HepG2 (cell line): ENCODE measurements around the gene PRM3. TPM values are rescaled to one million over a fixed set of nuclear protein-coding genes. Genes with fewer than 3 reads are reported as not detected.

Source experiments
- ATAC-seq: fragments of 200-7000 bp; cut with Tn5 transposase; 3 replicates; pipeline ENCODE4 v1.9.1; 2020; ENCODE audit warnings: mild to moderate bottlenecking, moderate library complexity
- BruUV-seq: library from RNA; stranded (reverse); fragments of 400-500 nt; replicated peaks from 2 replicates; lab custom pipeline; 2021; lab: Mats Ljungman, UMichigan
- CTCF ChIA-PET: fragments of 300-600 bp; formaldehyde crosslinking; extraction: SDS; loops from one replicate; lab custom pipeline; 2021; ENCODE audit warnings: low total read pairs, inconsistent platforms, low intra/inter-chr PET ratio; lab: Yijun Ruan, JAX
- POLR2A ChIA-PET: fragments of 350-600 bp; sonication (Branson Sonifier 250); formaldehyde crosslinking; loops from one replicate; lab custom pipeline; 2020; ENCODE audit warnings: antibody characterized with exemption, inconsistent platforms; lab: Yijun Ruan, JAX
- DNase-seq: peaks from one replicate; pipeline ENCODE4 v3.0.0-alpha.2; 2015; ENCODE audit warnings: low spot score
- FAIRE-seq: peaks from 3 replicates; lab custom pipeline; 2011; peaks lifted over from hg19 to GRCh38; lab: Jason Lieb, UNC
- H2AFZ ChIP-seq: one replicate; pipeline ENCODE4 v1.6.1; 2011; ENCODE audit warnings: low read length, inconsistent platforms
- H3K27ac ChIP-seq: fragments of 300-600 bp; 3 replicates; pipeline ENCODE4 v1.8.0; 2011; ENCODE audit warnings: mixed run types, mild to moderate bottlenecking, mixed read lengths, low read length, inconsistent platforms; ENCODE audit not compliant: insufficient read depth; ENCODE audit errors: extremely low read length
- H3K27me3 ChIP-seq, 2 experiments: fragments of 200-600 bp in 1 of 2; 2 replicates in 1 of 2; 3 replicates in 1 of 2; pipeline versions ENCODE4 v1.6.0 to v1.8.0; 2011; ENCODE audit warnings: low read length in 2 of 2, mild to moderate bottlenecking in 2 of 2, moderate library complexity in 2 of 2, inconsistent platforms in 1 of 2; ENCODE audit not compliant: insufficient read depth in 2 of 2, control insufficient read depth in 1 of 2
- H3K36me3 ChIP-seq, 2 experiments: fragments of 200-600 bp in 1 of 2; replicated peaks in 1 of 2; 2 replicates in 1 of 2; 3 replicates in 1 of 2; pipeline versions ENCODE4 v1.5.1 to v1.8.0; 2011; ENCODE audit warnings: low read length in 2 of 2, inconsistent platforms in 1 of 2; ENCODE audit not compliant: insufficient read depth in 2 of 2, control insufficient read depth in 1 of 2
- H3K4me1 ChIP-seq: 2 replicates; pipeline ENCODE4 v1.5.1; 2012; ENCODE audit warnings: low read length, inconsistent platforms; ENCODE audit not compliant: insufficient read depth
- H3K4me2 ChIP-seq: 2 replicates; pipeline ENCODE4 v1.6.0; 2011; ENCODE audit warnings: low read depth, low read length, inconsistent platforms
- H3K4me3 ChIP-seq, 3 experiments: fragments of 200-600 bp in 1 of 3; sonication (generic), shearing (Covaris generic) in 1 of 3; replicated peaks in 1 of 3; 2 replicates each; pipeline ENCODE4 v1.5.1; 2011 to 2016; ENCODE audit warnings: low read length in 3 of 3, inconsistent platforms in 2 of 3, low read depth in 2 of 3, mild to moderate bottlenecking in 2 of 3, control low read depth in 1 of 3, mixed read lengths in 1 of 3; ENCODE audit not compliant: insufficient read depth in 1 of 3
- H3K79me2 ChIP-seq: one replicate; pipeline ENCODE4 v1.6.1; 2011; ENCODE audit warnings: low read length, inconsistent platforms; ENCODE audit not compliant: insufficient read depth
- H3K9ac ChIP-seq: 2 replicates; pipeline ENCODE4 v1.6.0; 2011; ENCODE audit warnings: mild to moderate bottlenecking, low read depth, low read length, inconsistent platforms; ENCODE audit not compliant: insufficient read depth
- H3K9me3 ChIP-seq: 2 replicates; pipeline ENCODE4 v1.5.1; 2012; ENCODE audit warnings: mild to moderate bottlenecking, low read length
- H4K20me1 ChIP-seq: 2 replicates; pipeline ENCODE4 v1.6.0; 2011; ENCODE audit warnings: inconsistent platforms, mild to moderate bottlenecking, low read length, moderate library complexity; ENCODE audit not compliant: insufficient read depth
- CCAR2 ChIP-seq: fragments of 200-400 bp; formaldehyde crosslinking; optimal IDR thresholded peaks from 2 replicates; pipeline ENCODE3; 2018; ENCODE audit warnings: low read depth, mild to moderate bottlenecking, low read length, moderate library complexity
- EEA1 ChIP-seq: sonication (generic); formaldehyde crosslinking; IDR thresholded peaks from 2 replicates; pipeline ENCODE4 v1.5.1; 2020; ENCODE audit warnings: mild to moderate bottlenecking, missing genetic modification reagents, borderline replicate concordance
- THAP11 ChIP-seq: IDR thresholded peaks from 2 replicates; pipeline ENCODE4 v1.6.1; 2016; ENCODE audit warnings: missing biosample characterization, missing genetic modification reagents
- ZSCAN9 ChIP-seq: IDR thresholded peaks from 2 replicates; pipeline ENCODE4 v1.6.1; 2016; ENCODE audit warnings: borderline replicate concordance
- WGBS: methylation state at CpG from one replicate; pipeline ENCODE4 v1.1.6; 2017; ENCODE audit warnings: low lambda C conversion rate; 5-methylcytosine and 5-hydroxymethylcytosine counted together
- in situ Hi-C: cut with HindIII; loops from 2 replicates; pipeline ENCODE4 v1.10.0; 2017; ENCODE audit warnings: low pct_unique_long_range_greater_than_20kb; ENCODE audit not compliant: extremely low pct_ligation_motif_present
- intact Hi-C: fragments of 100-400 bp; cut with micrococcal nuclease; formaldehyde crosslinking; loops from one replicate; pipeline ENCODE4 v1.10.0; 2022; ENCODE audit not compliant: unreplicated experiment
- polyA plus RNA-seq, 8 experiments: library from polyadenylated mRNA; depleted of rRNA in 3 of 8; stranded (reverse) in 7 of 8; unstranded in 1 of 8; fragments of >200 nt; fragmentation: Illumina TruSeq in 4 of 8; extraction: Trizol in 4 of 8; gene quantifications; 2 replicates each; pipeline versions ENCODE4 v1.2.1 to v1.2.3, GENCODE V29; 2011 to 2016; ENCODE audit warnings: low read depth in 4 of 8, missing spikeins in 1 of 8, mixed read lengths in 1 of 8; ENCODE audit not compliant: insufficient read depth in 1 of 8
- total RNA-seq, 5 experiments: library from RNA; depleted of rRNA; stranded (reverse); fragments of >200 nt; fragmentation: Illumina TruSeq; extraction: Trizol; gene quantifications; 2 replicates each; pipeline ENCODE4 v1.2.3, GENCODE V29; 2016; ENCODE audit warnings: low read depth in 1 of 5
- TF ChIP-seq, protein P1 (sequence below): sonication (generic); formaldehyde crosslinking; IDR thresholded peaks from 2 replicates; pipeline ENCODE4 v1.4.0; 2020; ENCODE audit warnings: missing genetic modification reagents
- TF ChIP-seq, protein P2 (sequence below): sonication (generic); formaldehyde crosslinking; IDR thresholded peaks from 2 replicates; pipeline ENCODE4 v1.8.1; 2023; ENCODE audit warnings: mild to moderate bottlenecking, moderate library complexity, missing genetic modification reagents

Gene PRM3
- total and polyA plus RNA-seq, 2 of the 13 experiments (the other 11 are each of a cell fraction or from before 2014, with no cell fraction given), result not detected

DNA sequence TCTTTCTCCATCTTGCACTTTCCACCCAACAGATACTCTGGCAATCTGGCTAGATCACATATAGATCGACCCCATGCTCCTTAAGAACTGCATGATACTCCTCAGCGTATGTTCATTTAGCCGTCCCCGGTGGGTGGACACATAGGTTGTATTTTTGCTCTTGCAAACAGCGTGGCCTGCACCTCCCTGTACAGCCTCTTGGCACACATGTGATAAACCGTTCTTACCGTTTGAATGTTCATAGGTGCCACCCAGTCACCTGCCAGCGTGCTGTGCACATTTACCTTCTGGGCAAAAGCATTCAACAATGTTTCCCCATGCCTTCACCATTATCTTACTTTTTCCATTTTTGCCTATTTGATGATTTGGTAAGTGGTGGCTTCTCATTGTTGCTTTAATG, 10.5 kb downstream of the PRM3 start:
- DNase-seq, result no peak
- CTCF ChIA-PET, result no interaction called here
- TF ChIP-seq ZSCAN9 (CRISPR knock-in tag) (no peak), THAP11 (CRISPR knock-in tag) (no peak), CCAR2 (no peak), EEA1 (no peak)
- TF ChIP-seq, protein P1, sequence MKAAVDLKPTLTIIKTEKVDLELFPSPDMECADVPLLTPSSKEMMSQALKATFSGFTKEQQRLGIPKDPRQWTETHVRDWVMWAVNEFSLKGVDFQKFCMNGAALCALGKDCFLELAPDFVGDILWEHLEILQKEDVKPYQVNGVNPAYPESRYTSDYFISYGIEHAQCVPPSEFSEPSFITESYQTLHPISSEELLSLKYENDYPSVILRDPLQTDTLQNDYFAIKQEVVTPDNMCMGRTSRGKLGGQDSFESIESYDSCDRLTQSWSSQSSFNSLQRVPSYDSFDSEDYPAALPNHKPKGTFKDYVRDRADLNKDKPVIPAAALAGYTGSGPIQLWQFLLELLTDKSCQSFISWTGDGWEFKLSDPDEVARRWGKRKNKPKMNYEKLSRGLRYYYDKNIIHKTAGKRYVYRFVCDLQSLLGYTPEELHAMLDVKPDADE (CRISPR knock-in tag), result no peak
- TF ChIP-seq, protein P2, sequence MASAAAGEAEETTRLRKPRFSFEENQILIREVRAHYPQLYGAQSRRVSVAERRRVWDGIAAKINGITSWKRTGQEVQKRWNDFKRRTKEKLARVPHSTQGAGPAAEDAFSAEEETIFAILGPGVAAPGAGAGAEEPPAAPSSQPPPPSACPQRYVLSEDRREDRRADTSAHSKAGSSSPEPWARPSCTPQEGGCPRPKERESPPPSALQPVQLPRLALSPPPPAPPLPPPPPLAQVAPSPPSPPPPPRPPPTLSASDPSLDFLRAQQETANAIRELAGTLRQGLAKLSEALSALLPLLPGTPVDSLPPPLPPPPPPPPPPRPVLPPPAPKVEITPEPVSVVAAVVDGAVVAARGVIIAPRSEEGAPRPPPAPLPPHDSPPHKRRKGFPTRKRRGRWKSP (CRISPR knock-in tag), result no peak
- TF ChIP-seq, all 625 proteins: peak for 0
- Histone ChIP-seq H3K79me2 (no peaks in the 10 kb centered on the region), H2AFZ (no peak overlapping the region), H3K27me3 (no peaks in the 10 kb centered on the region; a peak in 1 of 5 replicates), H3K4me3 (no peak overlapping the region), H3K9me3 (peaks cover 5% of the 10 kb centered on the region; the same call in 1 of the 2 replicates), H4K20me1 (no peaks in the 10 kb centered on the region), H3K27ac (no peak overlapping the region), H3K4me1 (peaks cover 95% of the 10 kb centered on the region), H3K4me2 (no peak overlapping the region), H3K36me3 (no peaks in the 10 kb centered on the region), H3K9ac (no peak overlapping the region)
- intact Hi-C loops, result no loop called here
- 68% methylated on average over 8 of the region's 8 CpGs for WGBS
- ATAC-seq (no peak), FAIRE-seq (no peak)
- POLR2A ChIA-PET, result interaction anchor here (0.8 to 3.0 kb wide), 4 partner anchors 7 to 49 kb away, joined by 3 to 13 read pairs (median 6); partner anchors contain the start of gene SOCS1
- in situ Hi-C loops, result no loop called here
- BruUV-seq, result no TSS peak
